K562 (cell line): ENCODE measurements around the gene ARHGAP15.

Experiments
- CREB1 ChIP-seq, 2 experiments: sonication (generic) in 1 of 2; formaldehyde crosslinking in 1 of 2; IDR thresholded peaks; 2 replicates each; pipeline versions ENCODE4 v1.6.1 to v1.8.0; 2012 to 2022; ENCODE audit warnings: inconsistent platforms in 1 of 2, mild to moderate bottlenecking in 1 of 2, missing genetic modification reagents in 1 of 2, moderate library complexity in 1 of 2
- MEF2A ChIP-seq: IDR thresholded peaks from 2 replicates; pipeline ENCODE4 v1.6.1; 2011; ENCODE audit warnings: low read depth, mild to moderate bottlenecking, low read length, moderate library complexity; ENCODE audit not compliant: control insufficient read depth
- NFE2L1 ChIP-seq: fragments of 450-650 bp; IDR thresholded peaks from 2 replicates; pipeline ENCODE4 v1.6.1; 2016; ENCODE audit warnings: missing genetic modification characterization, low read depth, mild to moderate bottlenecking, missing compliant biosample characterization, moderate library complexity, borderline replicate concordance
- POLR2A ChIP-seq: fragments of 450-650 bp; conservative IDR thresholded peaks from 2 replicates; pipeline ENCODE4 v1.6.1; 2016
- ZNF512 ChIP-seq: IDR thresholded peaks from 2 replicates; pipeline ENCODE4 v1.6.1; 2016; ENCODE audit warnings: missing genetic modification characterization, missing compliant biosample characterization
- ZNF785 ChIP-seq: fragments of 250-450 bp; sonication (Bioruptor Pico); IDR thresholded peaks from 2 replicates; pipeline ENCODE4 v1.4.0; 2020; ENCODE audit warnings: mild to moderate bottlenecking

GRCh38 chr2:143282684-143283083 is 153.5 kb downstream of the ARHGAP15 start:
- TF ChIP-seq ZNF512 (no peak), CREB1 (IDR thresholded peaks at IDR 0.05) (no peak), CREB1 (CRISPR knock-in tag; IDR thresholded peaks at IDR 0.05) (no peak), POLR2A (no peak), NFE2L1 (no peak), ZNF785 (no peak), MEF2A (no peak)
